WI38 (cell line): ENCODE data around the gene DHCR24.
"Not testable (repeated sequence)": the region's sequence is repeated elsewhere in the genome, so short reads cannot be mapped to it uniquely, and the experiment has no call there.

Experiments
- H3K4me3 ChIP-seq: 2 replicates; pipeline ENCODE4 v1.5.1; 2011; ENCODE audit warnings: low read depth, mild to moderate bottlenecking, control low read depth, low read length
- CTCF ChIP-seq: IDR thresholded peaks from 2 replicates; pipeline ENCODE4 v1.5.1; 2012; ENCODE audit warnings: low read depth, mild to moderate bottlenecking, control low read depth, low read length

Gene DHCR24

GRCh38 chr1:54927472-54928240, 40.7 kb upstream of the DHCR24 start:
- TF ChIP-seq CTCF = no peak

DNA sequence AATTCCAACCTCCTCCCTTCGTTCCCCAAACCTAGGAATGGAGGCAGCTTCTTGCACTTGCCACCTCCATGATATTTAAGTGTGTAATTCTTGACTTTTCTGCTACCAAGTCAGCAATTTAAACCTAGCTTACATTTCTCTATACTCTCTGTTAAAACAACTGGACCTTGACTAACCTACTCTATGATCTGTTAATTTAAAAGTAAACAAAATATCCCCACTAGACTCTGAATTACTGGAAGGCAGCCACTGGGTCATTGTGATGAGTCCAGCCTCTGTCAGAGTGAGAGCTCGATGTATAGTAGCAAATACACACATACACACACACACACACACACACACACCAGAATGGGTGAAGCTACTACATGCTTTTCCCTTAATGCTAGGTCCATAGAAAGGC, 40.0 kb upstream of the DHCR24 start:
- H3K4me3 ChIP-seq = no peak overlapping the region
- TF ChIP-seq CTCF = no peak

More at GRCh38 chr1:54927472-54928240, 40.7 kb upstream of the DHCR24 start:
- no peak overlapping the region for H3K4me3 ChIP-seq

DNA sequence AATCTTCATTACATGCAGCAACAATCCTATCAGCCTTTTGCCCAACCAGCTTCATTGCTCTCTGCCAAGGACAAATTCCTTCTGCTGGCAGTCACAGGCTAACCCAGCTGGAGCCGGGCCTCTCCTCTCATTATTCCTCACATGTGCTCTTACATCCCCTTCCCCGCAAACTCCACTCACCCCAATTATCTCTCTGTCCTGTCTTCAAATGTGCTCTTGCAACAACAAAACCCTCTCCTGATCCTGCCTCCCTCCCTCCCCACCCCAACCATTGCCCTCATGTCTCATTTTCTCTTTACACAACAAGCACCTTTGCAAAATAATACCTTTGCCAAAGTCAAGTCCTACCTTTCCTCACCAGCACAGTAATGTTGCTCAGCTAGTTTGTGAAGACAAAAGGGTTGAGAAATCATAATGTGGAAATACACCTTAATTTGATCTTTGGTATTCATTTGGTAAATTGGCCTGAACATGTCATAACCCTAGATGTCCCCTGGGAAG, 36.0 kb upstream of the DHCR24 start:
- TF ChIP-seq CTCF = no peak
- H3K4me3 ChIP-seq = no peak overlapping the region

DNA sequence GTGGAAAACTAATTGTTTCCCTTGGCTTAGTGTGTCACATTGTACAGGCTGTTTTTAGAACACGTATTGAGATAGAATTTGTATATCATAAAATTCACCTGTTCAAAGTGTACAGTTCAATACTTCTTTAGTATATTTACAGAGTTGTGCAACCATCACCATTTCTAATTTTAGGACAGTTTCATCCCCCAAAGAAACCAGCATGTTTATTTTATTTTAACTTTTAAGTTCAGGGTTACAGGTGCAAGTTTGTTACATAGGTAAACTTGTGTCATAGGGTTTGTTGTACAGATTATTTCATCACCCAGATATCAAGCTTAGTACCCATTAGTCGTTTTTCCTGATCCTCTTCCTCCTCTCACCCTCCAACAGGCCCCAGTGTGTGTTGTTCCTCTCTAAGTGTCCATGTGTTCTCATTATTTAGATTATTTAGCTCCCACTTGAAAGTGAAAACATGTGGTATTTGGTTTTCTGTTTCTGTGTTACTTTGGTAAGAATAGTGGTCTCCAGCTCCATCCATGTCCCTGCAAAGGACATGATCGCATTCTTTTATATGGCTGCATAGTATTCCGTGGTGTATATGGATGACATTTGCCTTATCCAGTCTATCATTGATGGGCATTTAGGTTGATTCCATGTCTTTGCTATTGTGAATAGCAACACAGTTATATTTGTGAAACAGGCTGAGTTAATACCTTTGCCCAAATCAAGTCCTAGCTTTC, 35.2 kb upstream of the DHCR24 start:
- H3K4me3 ChIP-seq = no peak overlapping the region
- no peak for TF ChIP-seq CTCF

DNA sequence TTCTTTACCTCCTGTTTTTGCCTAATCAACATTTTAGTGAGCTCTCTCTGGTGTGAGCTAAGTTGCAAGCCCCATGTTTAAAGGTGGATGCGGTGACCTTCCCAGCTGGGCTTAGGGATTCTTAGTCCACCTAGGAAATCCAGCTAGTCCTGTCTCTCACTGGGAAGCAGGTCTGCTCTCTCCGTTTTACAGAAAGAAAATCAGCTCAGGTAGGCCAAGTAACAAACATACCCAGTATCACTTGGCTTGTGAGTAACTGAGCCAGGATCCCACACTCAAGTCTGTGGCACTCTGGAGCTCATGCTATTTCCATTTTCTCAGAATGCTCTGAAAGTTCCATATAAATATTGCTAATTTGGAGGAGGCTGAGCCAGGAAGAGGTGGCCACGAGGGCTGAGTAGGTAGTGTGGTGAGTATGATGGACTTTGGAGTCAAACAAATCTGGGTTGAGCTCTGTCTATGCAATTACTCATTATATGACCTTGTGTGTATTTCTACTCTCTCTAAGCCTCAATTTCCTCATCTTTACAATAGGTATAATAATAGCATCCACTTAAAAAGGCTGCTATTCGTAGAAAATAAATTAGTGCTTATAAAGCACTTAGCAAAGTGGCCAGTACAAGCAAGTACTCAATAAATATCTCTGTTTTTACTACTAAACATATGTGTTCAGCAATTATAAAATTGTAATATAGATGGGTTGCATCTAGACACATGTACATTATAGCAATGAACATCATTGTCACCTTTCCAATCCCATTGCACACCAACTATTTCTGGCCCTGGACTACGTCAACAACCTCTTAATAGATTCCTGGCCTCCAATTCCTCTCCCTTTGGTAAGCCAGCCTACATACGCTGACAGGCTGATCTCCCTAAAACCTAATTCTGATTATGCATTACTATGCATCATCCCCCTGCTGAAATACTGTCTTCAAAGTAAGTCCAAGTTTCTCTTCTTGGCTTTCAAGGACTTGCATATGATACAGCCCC, 32.7 kb upstream of the DHCR24 start:
- TF ChIP-seq CTCF = no peak
- H3K4me3 ChIP-seq = no peak overlapping the region

GRCh38 chr1:54911076-54911475, 24.1 kb upstream of the DHCR24 start:
- not testable (repeated sequence) for H3K4me3 ChIP-seq

GRCh38 chr1:54906586-54906985, 19.6 kb upstream of the DHCR24 start:
- TF ChIP-seq CTCF = no peak
- no peak overlapping the region for H3K4me3 ChIP-seq
